Common myeloid progenitor, CD34-positive (primary cell): ENCODE measurements around the gene SCGB3A2.

Experiments used
- CTCF ChIA-PET: fragments of 350-600 bp; sonication (Branson Sonifier 250); formaldehyde crosslinking; loops from one replicate; lab custom pipeline; 2021; ENCODE audit warnings: antibody characterized with exemption; lab: Charles Lee
- POLR2A ChIA-PET: fragments of 350-600 bp; sonication (Branson Sonifier 250); formaldehyde crosslinking; loops from one replicate; lab custom pipeline; 2021; ENCODE audit warnings: antibody characterized with exemption; lab: Charles Lee
- DNase-seq, 3 donors: peaks; one replicate each; pipeline versions ENCODE4 v3.0.0 to v3.0.0-alpha.2; 2013
- H3K27ac ChIP-seq, 2 experiments: 1 replicate in 1 of 2; 2 replicates in 1 of 2; pipeline ENCODE4 v1.7.0; 2013; ENCODE audit warnings: inconsistent platforms in 2 of 2, low read length in 2 of 2, mild to moderate bottlenecking in 2 of 2, low read depth in 1 of 2, moderate library complexity in 1 of 2; ENCODE audit not compliant: severe bottlenecking in 2 of 2, insufficient read depth in 1 of 2, poor library complexity in 1 of 2
- H3K27me3 ChIP-seq, 5 experiments: replicated peaks in 2 of 5; 1 replicate in 3 of 5; 2 replicates in 2 of 5; pipeline versions ENCODE4 v1.6.1 to v1.7.0; 2013; ENCODE audit warnings: low read length in 4 of 5, mild to moderate bottlenecking in 2 of 5, moderate library complexity in 2 of 5, inconsistent platforms in 1 of 5; ENCODE audit not compliant: insufficient read depth in 5 of 5, control insufficient read depth in 4 of 5
- H3K36me3 ChIP-seq, 4 experiments: 1 replicate in 2 of 4; 2 replicates in 2 of 4; pipeline versions ENCODE4 v1.6.1 to v1.7.0; 2013; ENCODE audit warnings: low read length in 3 of 4, control low read depth in 1 of 4, mild to moderate bottlenecking in 1 of 4; ENCODE audit not compliant: control insufficient read depth in 4 of 4, insufficient read depth in 4 of 4
- H3K4me1 ChIP-seq, 4 experiments: 1 replicate in 3 of 4; 2 replicates in 1 of 4; pipeline versions ENCODE4 v1.6.1 to v1.7.1; 2013; ENCODE audit warnings: low read length in 3 of 4, mild to moderate bottlenecking in 3 of 4, control low read depth in 1 of 4, inconsistent platforms in 1 of 4, moderate library complexity in 1 of 4; ENCODE audit not compliant: control insufficient read depth in 4 of 4, insufficient read depth in 4 of 4; ENCODE audit errors: control extremely low read depth in 1 of 4
- H3K4me3 ChIP-seq, 7 experiments: 1 replicate in 4 of 7; 2 replicates in 3 of 7; pipeline versions ENCODE4 v1.5.1 to v1.7.0; 2013; ENCODE audit warnings: mild to moderate bottlenecking in 7 of 7, low read length in 6 of 7, moderate library complexity in 6 of 7, inconsistent platforms in 2 of 7, low read depth in 2 of 7, control low read depth in 1 of 7; ENCODE audit not compliant: insufficient read depth in 4 of 7, control insufficient read depth in 1 of 7; ENCODE audit errors: extremely low read depth in 1 of 7
- H3K9me3 ChIP-seq, 5 experiments: 1 replicate in 4 of 5; 2 replicates in 1 of 5; pipeline versions ENCODE4 v1.6.1 to v1.7.1; 2013; ENCODE audit warnings: low read length in 4 of 5, mild to moderate bottlenecking in 2 of 5, inconsistent platforms in 1 of 5, low read depth in 1 of 5, moderate library complexity in 1 of 5; ENCODE audit not compliant: control insufficient read depth in 4 of 5, insufficient read depth in 2 of 5; ENCODE audit errors: control extremely low read depth in 1 of 5
- WGBS: methylation state at CpG from one replicate; pipeline ENCODE4 v1.1.5; 2013; ENCODE audit not compliant: insufficient coverage; 5-methylcytosine and 5-hydroxymethylcytosine counted together

SCGB3A2 gene

GRCh38 chr5:147913786-147914185 is 35.3 kb downstream of the SCGB3A2 start:
- 100% methylated on average over 1 of the region's 3 CpGs for WGBS
- Histone ChIP-seq H3K36me3 (no peaks in the 10 kb centered on the region), H3K4me3 (no peak overlapping the region), H3K9me3 (peaks cover 0 to 5% (median 0%) of the 10 kb centered on the region in 5 experiments), H3K4me1 (peaks cover 0 to 15% (median 5%) of the 10 kb centered on the region in 4 experiments), H3K27me3 (no peaks in the 10 kb centered on the region), H3K27ac (no peak overlapping the region)
- ChIA-PET POLR2A (no interaction called here), CTCF (no interaction called here)
- DNase-seq, result no peak

GRCh38 chr5:147918101-147918685 is 39.7 kb downstream of the SCGB3A2 start:
- no peak overlapping the region for H3K27ac ChIP-seq
- ChIA-PET CTCF (interaction anchor here (0.7 to 1.1 kb wide), 2 partner anchors 16 to 60 kb away, joined by 3 to 4 read pairs; no protein-coding TSS in a partner anchor), POLR2A (no interaction called here)
- H3K4me1 ChIP-seq, result peaks cover 7 to 20% (median 14%) of the 10 kb centered on the region in 4 experiments
- H3K36me3 ChIP-seq, result no peaks in the 10 kb centered on the region
- DNase-seq, result peak in 2 of 3 donors; percentile 59 to 71
- H3K27me3 ChIP-seq, result no peaks in the 10 kb centered on the region
- H3K4me3 ChIP-seq, result no peak overlapping the region
- peaks cover 0 to 2% (median 0%) of the 10 kb centered on the region in 5 experiments for H3K9me3 ChIP-seq
- WGBS, result no CpG with 5 or more reads among the region's 2 CpGs

- CTCF ChIA-PET, result interaction anchor here (0.9 to 1.1 kb wide), 2 partner anchors 16 to 61 kb away, joined by 3 to 4 read pairs; no protein-coding TSS in a partner anchor
- H3K4me3 ChIP-seq, result no peak overlapping the region
- WGBS, result no CpG with 5 or more reads among the region's 3 CpGs
- H3K9me3 ChIP-seq, result peaks cover 0 to 2% (median 0%) of the 10 kb centered on the region in 5 experiments
- H3K27me3 ChIP-seq, result no peaks in the 10 kb centered on the region
- peaks cover 7 to 20% (median 14%) of the 10 kb centered on the region in 4 experiments for H3K4me1 ChIP-seq
- no peaks in the 10 kb centered on the region for H3K36me3 ChIP-seq
- H3K27ac ChIP-seq, result no peak overlapping the region
- no peak for DNase-seq
- POLR2A ChIA-PET, result no interaction called here
Measured at GRCh38 chr5:147918899-147919298, 40.4 kb downstream of the SCGB3A2 start.

GRCh38 chr5:147920420-147921030 is 42.0 kb downstream of the SCGB3A2 start:
- 85% methylated on average over 4 of the region's 4 CpGs for WGBS
- POLR2A ChIA-PET, result no interaction called here
- no peaks in the 10 kb centered on the region for H3K27me3 ChIP-seq

GRCh38 chr5:147921136-147921535 is 42.6 kb downstream of the SCGB3A2 start:
- WGBS, result 0% methylated on average over 2 of the region's 2 CpGs

More at GRCh38 chr5:147920420-147921030, 42.0 kb downstream of the SCGB3A2 start:
- Histone ChIP-seq H3K4me1 (peaks cover 7 to 20% (median 14%) of the 10 kb centered on the region in 4 experiments), H3K4me3 (no peak overlapping the region), H3K9me3 (peaks cover 0 to 1% (median 0%) of the 10 kb centered on the region in 5 experiments), H3K27ac (peak overlapping the region in 1 of 2 experiments; percentile 10), H3K36me3 (no peaks in the 10 kb centered on the region)
- CTCF ChIA-PET, result no interaction called here
- peak in 2 of 3 donors; percentile 32 to 46 for DNase-seq

GRCh38 chr5:147925020-147925419 is 46.5 kb downstream of the SCGB3A2 start:
- no peaks in the 10 kb centered on the region for H3K9me3 ChIP-seq
- H3K4me3 ChIP-seq, result no peak overlapping the region
- WGBS, result 100% methylated on average over 2 of the region's 4 CpGs
- POLR2A ChIA-PET, result no interaction called here
- CTCF ChIA-PET, result interaction anchor here (0.6 to 2.0 kb wide), 7 partner anchors 8 to 67 kb away, joined by 3 to 13 read pairs (median 5); no protein-coding TSS in a partner anchor
- H3K27me3 ChIP-seq, result no peaks in the 10 kb centered on the region
- no peak for DNase-seq
- no peak overlapping the region for H3K27ac ChIP-seq
- no peaks in the 10 kb centered on the region for H3K36me3 ChIP-seq
- H3K4me1 ChIP-seq, result peaks cover 9 to 39% (median 22%) of the 10 kb centered on the region in 4 experiments

More at GRCh38 chr5:147921136-147921535, 42.6 kb downstream of the SCGB3A2 start:
- Histone ChIP-seq H3K4me3 (no peak overlapping the region), H3K9me3 (no peaks in the 10 kb centered on the region), H3K27me3 (no peaks in the 10 kb centered on the region), H3K27ac (peak overlapping the region in 1 of 2 experiments; percentile 10), H3K4me1 (peaks cover 7 to 20% (median 14%) of the 10 kb centered on the region in 4 experiments), H3K36me3 (no peaks in the 10 kb centered on the region)
- ChIA-PET POLR2A (no interaction called here), CTCF (no interaction called here)
- peak; percentile 67 to 80 (median 72) for DNase-seq

- peaks cover 0 to 35% (median 11%) of the 10 kb centered on the region in 4 experiments for H3K4me1 ChIP-seq
- POLR2A ChIA-PET, result no interaction called here
- CTCF ChIA-PET, result interaction anchor here (1.0 to 8.8 kb wide), 5 partner anchors 9 to 70 kb away, joined by 3 to 109 read pairs (median 3); no protein-coding TSS in a partner anchor
- DNase-seq, result peak in 2 of 3 donors; percentile 27 to 49
- H3K9me3 ChIP-seq, result peaks cover 0 to 2% (median 0%) of the 10 kb centered on the region in 5 experiments
- no peaks in the 10 kb centered on the region for H3K36me3 ChIP-seq
- H3K27me3 ChIP-seq, result no peaks in the 10 kb centered on the region
- H3K27ac ChIP-seq, result peak overlapping the region in 1 of 2 experiments; percentile 56
- 0% methylated on average over 1 of the region's 3 CpGs for WGBS
- H3K4me3 ChIP-seq, result peak overlapping the region in 1 of 7 experiments; percentile 3
Measured at GRCh38 chr5:147927901-147928300, 49.4 kb downstream of the SCGB3A2 start.
